Inferior parietal cortex (tissue), 1 donor: ENCODE measurements around the gene SH3GL2.

Experiments used
- DNase-seq: peaks from one replicate; pipeline ENCODE4 v3.0.0-alpha.2; 2016; ENCODE audit errors: extremely low spot score

The SH3GL2 gene

GRCh38 chr9:17611342-17611741 is 32.5 kb downstream of the SH3GL2 start:
- no peak for DNase-seq

GRCh38 chr9:17611917-17612316 is 33.1 kb downstream of the SH3GL2 start:
- DNase-seq, result no peak

- DNase-seq, result no peak
These were observed 34.9 kb downstream of the SH3GL2 start for GRCh38 chr9:17613758-17614157.

GRCh38 chr9:17614250-17614649 is 35.4 kb downstream of the SH3GL2 start:
- DNase-seq, result no peak

GRCh38 chr9:17614903-17615302 is 36.0 kb downstream of the SH3GL2 start:
- no peak for DNase-seq

GRCh38 chr9:17622141-17622540 is 43.3 kb downstream of the SH3GL2 start:
- no peak for DNase-seq

GRCh38 chr9:17622749-17623148 is 43.9 kb downstream of the SH3GL2 start:
- no peak for DNase-seq

GRCh38 chr9:17623965-17624364 is 45.1 kb downstream of the SH3GL2 start:
- DNase-seq, result no peak

GRCh38 chr9:17624571-17624970 is 45.7 kb downstream of the SH3GL2 start:
- no peak for DNase-seq

- no peak for DNase-seq
These were observed 47.0 kb downstream of the SH3GL2 start for GRCh38 chr9:17625644-17626388.

- no peak for DNase-seq
These were observed 48.8 kb downstream of the SH3GL2 start for GRCh38 chr9:17627641-17628040.

GRCh38 chr9:17628624-17629023 is 49.8 kb downstream of the SH3GL2 start:
- DNase-seq, result no peak

GRCh38 chr9:17630531-17630949 is 51.7 kb downstream of the SH3GL2 start:
- DNase-seq, result no peak

GRCh38 chr9:17631396-17631795 is 52.5 kb downstream of the SH3GL2 start:
- DNase-seq, result no peak

GRCh38 chr9:17632994-17633393 is 54.1 kb downstream of the SH3GL2 start:
- DNase-seq, result no peak

GRCh38 chr9:17635115-17635890 is 56.4 kb downstream of the SH3GL2 start:
- DNase-seq, result no peak

- no peak for DNase-seq
These were observed 57.5 kb downstream of the SH3GL2 start for GRCh38 chr9:17636349-17636748.

- DNase-seq, result no peak
These were observed 58.0 kb downstream of the SH3GL2 start for GRCh38 chr9:17636821-17637220.

- DNase-seq, result no peak
These were observed 58.4 kb downstream of the SH3GL2 start for GRCh38 chr9:17637229-17637628.

GRCh38 chr9:17648516-17648915 is 69.7 kb downstream of the SH3GL2 start:
- DNase-seq, result no peak

GRCh38 chr9:17651725-17652124 is 72.9 kb downstream of the SH3GL2 start:
- no peak for DNase-seq

GRCh38 chr9:17653947-17654465 is 75.1 kb downstream of the SH3GL2 start:
- DNase-seq, result no peak

- DNase-seq, result no peak
These were observed 78.0 kb downstream of the SH3GL2 start for GRCh38 chr9:17656889-17657288.
